ENCODE data around the gene REEP3.

REEP3 gene

GRCh38 chr10:63670291-63670898, 149.2 kb downstream of the REEP3 start:
- no peak for DNase-seq

- DNase-seq = no peak
Measured at GRCh38 chr10:63671317-63671937, 150.2 kb downstream of the REEP3 start.

- DNase-seq = no peak
Measured at GRCh38 chr10:63672491-63672890, 151.3 kb downstream of the REEP3 start.

- DNase-seq = no peak
Measured at GRCh38 chr10:63673246-63673645, 152.0 kb downstream of the REEP3 start.

GRCh38 chr10:63673846-63674245, 152.6 kb downstream of the REEP3 start:
- no peak for DNase-seq
